ENCODE data around the gene NCBP3.

- no peak for TF ChIP-seq CTCF (IDR thresholded peaks at IDR 0.05; ENCODE audit: low read length)
- TF ChIP-seq EZH2 (optimal IDR thresholded peaks at IDR 0.05; ENCODE audit: low read depth, low read length) = no peak
Observed at GRCh38 chr17:3782751-3783150, 63.3 kb downstream of the NCBP3 start.

Data from MM.1S (cell line).